H1 (cell line): Measurements from ENCODE around the gene PXK. TPM values are rescaled to one million over a fixed set of nuclear protein-coding genes. Genes with fewer than 3 reads are reported as not detected.

Experiments used
- CTCF ChIA-PET: fragments of 300-600 bp; sonication (Branson Sonifier 250); formaldehyde crosslinking; loops from one replicate; lab custom pipeline; 2021; ENCODE audit not compliant: partially characterized antibody; lab: Charles Lee
- POLR2A ChIA-PET: fragments of 300-600 bp; sonication (Branson Sonifier 250); formaldehyde crosslinking; loops from one replicate; lab custom pipeline; 2021; ENCODE audit warnings: inconsistent platforms; ENCODE audit not compliant: partially characterized antibody; lab: Charles Lee
- DNase-seq, 2 experiments: peaks; one replicate each; pipeline versions ENCODE4 v3.0.0 to v3.0.0-alpha.2; 2010 to 2022; ENCODE audit warnings: low spot score in 2 of 2, low read depth in 1 of 2, mixed read lengths in 1 of 2
- FAIRE-seq: peaks from 2 replicates; lab custom pipeline; 2011; peaks lifted over from hg19 to GRCh38; lab: Jason Lieb, UNC
- H2AFZ ChIP-seq: 2 replicates; pipeline ENCODE4 v1.8.1; 2012; ENCODE audit warnings: low read length, inconsistent platforms
- H2AK5ac ChIP-seq: 2 replicates; pipeline ENCODE4 v1.6.1; 2013; ENCODE audit warnings: low read depth, low read length
- H2BK120ac ChIP-seq: replicated peaks from 2 replicates; pipeline ENCODE3; 2013; ENCODE audit warnings: low read depth, low read length, inconsistent platforms
- H2BK12ac ChIP-seq: 2 replicates; pipeline ENCODE4 v1.6.1; 2013; ENCODE audit warnings: low read depth, low read length
- H2BK15ac ChIP-seq: 2 replicates; pipeline ENCODE4 v1.6.1; 2013; ENCODE audit warnings: low read length
- H2BK20ac ChIP-seq: 2 replicates; pipeline ENCODE4 v1.6.1; 2013; ENCODE audit warnings: low read length
- H2BK5ac ChIP-seq: 2 replicates; pipeline ENCODE4 v1.6.1; 2013; ENCODE audit warnings: low read depth, low read length
- H3K14ac ChIP-seq: 2 replicates; pipeline ENCODE4 v1.6.1; 2013; ENCODE audit warnings: inconsistent platforms; ENCODE audit not compliant: insufficient read length
- H3K18ac ChIP-seq: 2 replicates; pipeline ENCODE4 v1.6.1; 2013; ENCODE audit warnings: low read length; ENCODE audit errors: extremely low read depth
- H3K23ac ChIP-seq: 2 replicates; pipeline ENCODE4 v1.6.1; 2013; ENCODE audit warnings: inconsistent platforms; ENCODE audit not compliant: insufficient read length
- H3K23me2 ChIP-seq: 2 replicates; pipeline ENCODE4 v1.6.1; 2013; ENCODE audit warnings: low read depth, low read length
- H3K27ac ChIP-seq: 2 replicates; pipeline ENCODE4 v1.6.1; 2011; ENCODE audit warnings: low read depth, low read length, inconsistent platforms
- H3K27me3 ChIP-seq, 4 experiments: replicated peaks in 1 of 4; 1 replicate in 1 of 4; 2 replicates in 3 of 4; pipeline versions ENCODE4 v1.6.1 to v1.8.1; 2011 to 2013; ENCODE audit warnings: low read length in 3 of 4, mild to moderate bottlenecking in 3 of 4, inconsistent platforms in 2 of 4, mixed read lengths in 2 of 4, moderate library complexity in 1 of 4; ENCODE audit not compliant: control insufficient read depth in 3 of 4, insufficient read depth in 3 of 4; ENCODE audit errors: extremely low read depth in 1 of 4
- H3K36me3 ChIP-seq, 4 experiments: 2 replicates each; pipeline versions ENCODE4 v1.6.1 to v1.8.1; 2011 to 2013; ENCODE audit warnings: mild to moderate bottlenecking in 4 of 4, low read length in 3 of 4, moderate library complexity in 2 of 4, control low read depth in 1 of 4, inconsistent platforms in 1 of 4; ENCODE audit not compliant: insufficient read depth in 4 of 4, control insufficient read depth in 2 of 4
- H3K4ac ChIP-seq: replicated peaks from 2 replicates; pipeline ENCODE3; 2013; ENCODE audit warnings: low read length, low read depth, mixed read lengths, inconsistent platforms; ENCODE audit not compliant: insufficient read length
- H3K4me1 ChIP-seq, 4 experiments: replicated peaks in 1 of 4; 1 replicate in 1 of 4; 2 replicates in 3 of 4; pipeline versions ENCODE4 v1.6.1 to v1.8.1; 2011 to 2013; ENCODE audit warnings: low read length in 3 of 4, inconsistent platforms in 2 of 4, mixed read lengths in 1 of 4; ENCODE audit not compliant: insufficient read depth in 4 of 4, control insufficient read depth in 3 of 4
- H3K4me2 ChIP-seq, 2 experiments: 2 replicates each; pipeline versions ENCODE4 v1.6.1 to v1.8.1; 2011 to 2013; ENCODE audit warnings: low read depth in 2 of 2, low read length in 2 of 2, control low read depth in 1 of 2, inconsistent platforms in 1 of 2, mild to moderate bottlenecking in 1 of 2; ENCODE audit not compliant: insufficient read depth in 1 of 2
- H3K4me3 ChIP-seq, 4 experiments: fragments of 200-600, 300-600 bp in 1 of 4; sonication (generic), shearing (Covaris generic), sonication (Bioruptor Twin) in 1 of 4; 2 replicates each; pipeline versions ENCODE4 v1.5.1 to v1.8.1; 2011 to 2016; ENCODE audit warnings: low read length in 4 of 4, low read depth in 3 of 4, control low read depth in 2 of 4, inconsistent platforms in 2 of 4, mild to moderate bottlenecking in 2 of 4, mixed read lengths in 1 of 4, moderate library complexity in 1 of 4; ENCODE audit not compliant: insufficient read depth in 2 of 4; ENCODE audit errors: extremely low read depth in 1 of 4
- H3K56ac ChIP-seq: replicated peaks from 2 replicates; pipeline ENCODE3; 2013; ENCODE audit warnings: low read depth, mild to moderate bottlenecking, mixed read lengths, low read length, inconsistent platforms; ENCODE audit not compliant: insufficient read length
- H3K79me1 ChIP-seq: 2 replicates; pipeline ENCODE4 v1.6.1; 2013; ENCODE audit warnings: low read depth, low read length, control low read depth
- H3K79me2 ChIP-seq, 2 experiments: 2 replicates each; pipeline versions ENCODE4 v1.6.1 to v1.8.1; 2012 to 2013; ENCODE audit warnings: low read length in 2 of 2, mild to moderate bottlenecking in 2 of 2, inconsistent platforms in 1 of 2; ENCODE audit not compliant: insufficient read depth in 2 of 2, control insufficient read depth in 1 of 2
- H3K9ac ChIP-seq, 4 experiments: replicated peaks in 1 of 4; 1 replicate in 1 of 4; 2 replicates in 3 of 4; pipeline versions ENCODE4 v1.6.1 to v1.8.1; 2011 to 2013; ENCODE audit warnings: low read depth in 3 of 4, low read length in 3 of 4, control low read depth in 2 of 4, mild to moderate bottlenecking in 2 of 4, moderate library complexity in 2 of 4, inconsistent platforms in 1 of 4; ENCODE audit errors: extremely low read depth in 1 of 4
- H3K9me3 ChIP-seq, 2 experiments: 2 replicates each; pipeline versions ENCODE4 v1.6.1 to v1.8.1; 2012 to 2013; ENCODE audit warnings: mild to moderate bottlenecking in 2 of 2, moderate library complexity in 2 of 2, control low read depth in 1 of 2, inconsistent platforms in 1 of 2, low read depth in 1 of 2, low read length in 1 of 2, mixed read lengths in 1 of 2; ENCODE audit not compliant: insufficient read depth in 2 of 2
- H4K20me1 ChIP-seq, 2 experiments: replicated peaks in 1 of 2; 2 replicates each; pipeline versions ENCODE3 to v1.8.1; 2011 to 2013; ENCODE audit warnings: inconsistent platforms in 2 of 2, low read length in 2 of 2, mild to moderate bottlenecking in 1 of 2; ENCODE audit not compliant: insufficient read depth in 2 of 2, control insufficient read depth in 1 of 2
- H4K5ac ChIP-seq: 2 replicates; pipeline ENCODE4 v1.6.1; 2013; ENCODE audit warnings: low read length, low read depth, mixed read lengths, inconsistent platforms; ENCODE audit not compliant: insufficient read length
- H4K8ac ChIP-seq: 2 replicates; pipeline ENCODE4 v1.8.0; 2013; ENCODE audit warnings: mild to moderate bottlenecking, moderate library complexity, low read length, inconsistent platforms; ENCODE audit not compliant: insufficient read depth; ENCODE audit errors: extremely low read depth
- H4K91ac ChIP-seq: replicated peaks from 2 replicates; pipeline ENCODE3; 2013; ENCODE audit warnings: low read length, mixed read lengths, inconsistent platforms; ENCODE audit not compliant: insufficient read length
- CBX5 ChIP-seq: fragments of 300-800, 300-1000 bp; sonication (generic); IDR thresholded peaks from 2 replicates; pipeline ENCODE4 v1.7.1; 2016; ENCODE audit warnings: antibody characterized with exemption, low read length, low read depth
- CHD2 ChIP-seq: IDR thresholded peaks from 2 replicates; pipeline ENCODE4 v1.6.1; 2012; ENCODE audit warnings: low read length, improper control_type of control experiment
- GABPA ChIP-seq: IDR thresholded peaks from 2 replicates; pipeline ENCODE4 v1.6.1; 2011; ENCODE audit warnings: mild to moderate bottlenecking, low read length, moderate library complexity, borderline replicate concordance; ENCODE audit not compliant: insufficient read depth
- GTF2F1 ChIP-seq: IDR thresholded peaks from 2 replicates; pipeline ENCODE4 v1.6.1; 2012; ENCODE audit warnings: low read depth, low read length, improper control_type of control experiment, borderline replicate concordance
- HDAC6 ChIP-seq: IDR thresholded peaks from one replicate; pipeline ENCODE4 v1.7.1; 2012; ENCODE audit warnings: low read depth, mild to moderate bottlenecking, inconsistent platforms, low read length, moderate library complexity
- MAFK ChIP-seq: IDR thresholded peaks from 2 replicates; pipeline ENCODE4 v1.6.1; 2012; ENCODE audit warnings: low read depth, mild to moderate bottlenecking, improper control_type of control experiment, low read length
- POLR2AphosphoS5 ChIP-seq: IDR thresholded peaks from 2 replicates; pipeline ENCODE4 v1.6.1; 2011; ENCODE audit warnings: low read depth, low read length
- POU5F1 ChIP-seq: IDR thresholded peaks from 2 replicates; pipeline ENCODE4 v1.6.1; 2011; ENCODE audit warnings: low read depth, mild to moderate bottlenecking, low read length, moderate library complexity
- RAD21 ChIP-seq, 2 experiments: IDR thresholded peaks in 1 of 2; conservative IDR thresholded peaks in 1 of 2; 2 replicates each; pipeline ENCODE4 v1.6.1; 2011; ENCODE audit warnings: low read depth in 2 of 2, low read length in 2 of 2, improper control_type of control experiment in 1 of 2, inconsistent platforms in 1 of 2, mild to moderate bottlenecking in 1 of 2, moderate library complexity in 1 of 2
- SAP30 ChIP-seq: fragments of 300-600 bp; sonication (generic); IDR thresholded peaks from 2 replicates; pipeline ENCODE4 v1.7.1; 2012; ENCODE audit warnings: low read length, moderate library complexity, mild to moderate bottlenecking, inconsistent platforms; ENCODE audit not compliant: insufficient read depth, insufficient replicate concordance
- WGBS, 2 experiments: shearing (Covaris generic) in 1 of 2; methylation state at CpG; one replicate each; pipeline versions ENCODE4 v1.1.6 to v1.1.7; 2013 to 2015; ENCODE audit warnings: low lambda C conversion rate in 2 of 2, mixed read lengths in 2 of 2, inconsistent platforms in 1 of 2, low coverage in 1 of 2, missing lambda C conversion rate in 1 of 2; ENCODE audit not compliant: insufficient replicate concordance in 2 of 2, insufficient coverage in 1 of 2, insufficient read length in 1 of 2; ENCODE audit errors: extremely low coverage in 1 of 2, missing lambda C conversion rate in 1 of 2; 5-methylcytosine and 5-hydroxymethylcytosine counted together
- polyA plus RNA-seq, 7 experiments: library from polyadenylated mRNA; depleted of rRNA in 3 of 7; stranded (reverse) in 5 of 7; unstranded in 2 of 7; fragments of >200 nt in 5 of 7; fragments of 200-250 nt in 2 of 7; gene quantifications; 1 replicate in 5 of 7; 2 replicates in 1 of 7; 4 replicates in 1 of 7; pipeline versions ENCODE4 v1.2.1 to v1.2.3, GENCODE V29; 2011 to 2013; ENCODE audit warnings: missing spikeins in 2 of 7, mixed read lengths in 2 of 7
- total RNA-seq: library from RNA; stranded (reverse); fragmentation: NEBNext Ultra II Directional; extraction: Animal tissue kit (Norgen Biotek cat#: 25700); gene quantifications from 2 replicates; pipeline ENCODE4 v1.2.1, GENCODE V29; 2021
- TF ChIP-seq, protein P1 (sequence below): IDR thresholded peaks from 2 replicates; pipeline ENCODE4 v1.6.1; 2012; ENCODE audit warnings: inconsistent platforms
- TF ChIP-seq, protein P2 (sequence below): IDR thresholded peaks from 2 replicates; pipeline ENCODE4 v1.6.1; 2011; ENCODE audit warnings: low read depth, mild to moderate bottlenecking, low read length; ENCODE audit not compliant: insufficient read depth

PXK gene
- total and polyA plus RNA-seq, 2 of the 8 experiments (the other 6 are each of a cell fraction or from before 2014, with no cell fraction given): 3.5 to 7.1 TPM

DNA sequence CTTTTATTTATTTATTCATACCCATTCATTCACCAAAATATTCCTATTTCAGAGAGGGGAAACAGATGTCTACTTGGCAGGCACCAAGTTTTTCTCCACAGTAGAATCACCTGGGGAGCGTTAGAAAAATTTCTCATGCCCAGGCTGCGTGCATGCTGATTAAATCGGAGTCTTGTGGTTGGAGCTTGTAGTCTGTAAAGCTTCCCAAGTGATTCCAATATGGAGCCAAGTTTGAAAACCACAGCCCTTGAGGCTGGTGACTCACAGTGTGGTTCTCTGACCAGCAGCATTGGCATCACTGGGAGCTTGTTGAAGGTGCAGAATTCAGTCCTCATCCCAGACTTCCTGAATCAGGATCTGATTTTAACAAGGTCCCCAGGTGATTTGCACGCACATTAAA, 51.2 kb downstream of the PXK start:
- Histone ChIP-seq H4K20me1 (no peaks in the 10 kb centered on the region), H3K4me1 (no peaks in the 10 kb centered on the region), H2AFZ (no peak overlapping the region), H3K79me2 (no peaks in the 10 kb centered on the region), H3K4ac (no peak overlapping the region), H2BK20ac (no peak overlapping the region), H3K79me1 (no peaks in the 10 kb centered on the region), H3K9me3 (no peaks in the 10 kb centered on the region), H2BK5ac (no peak overlapping the region), H4K8ac (no peak overlapping the region), H2BK120ac (no peak overlapping the region), H3K23ac (no peak overlapping the region), H3K27me3 (no peaks in the 10 kb centered on the region), H3K14ac (no peak overlapping the region), H2AK5ac (no peak overlapping the region), H3K27ac (no peak overlapping the region), H3K36me3 (no peaks in the 10 kb centered on the region), H3K18ac (no peak overlapping the region), H4K5ac (no peak overlapping the region), H3K4me3 (no peak overlapping the region), H3K4me2 (no peak overlapping the region), H3K23me2 (no peaks in the 10 kb centered on the region), H2BK12ac (no peak overlapping the region), H2BK15ac (no peak overlapping the region), H4K91ac (no peak overlapping the region), H3K9ac (no peak overlapping the region), H3K56ac (no peak overlapping the region)
- DNase-seq (no peak), FAIRE-seq (no peak)
- WGBS, 2 experiments: 94% methylated on average over 4 of the region's 4 CpGs; no CpG with 5 or more reads in 1 of the 2 experiments
- POLR2A ChIA-PET: interaction anchor here (0.8 kb wide), 1 partner anchor 10 kb away, joined by 3 read pairs; no protein-coding TSS in a partner anchor
- CTCF ChIA-PET: interaction anchor here (0.9 to 3.0 kb wide), 3 partner anchors 12 to 250 kb away, joined by 3 to 8 read pairs (median 3); no protein-coding TSS in a partner anchor
- TF ChIP-seq MAFK: no peak
- TF ChIP-seq, protein P1, sequence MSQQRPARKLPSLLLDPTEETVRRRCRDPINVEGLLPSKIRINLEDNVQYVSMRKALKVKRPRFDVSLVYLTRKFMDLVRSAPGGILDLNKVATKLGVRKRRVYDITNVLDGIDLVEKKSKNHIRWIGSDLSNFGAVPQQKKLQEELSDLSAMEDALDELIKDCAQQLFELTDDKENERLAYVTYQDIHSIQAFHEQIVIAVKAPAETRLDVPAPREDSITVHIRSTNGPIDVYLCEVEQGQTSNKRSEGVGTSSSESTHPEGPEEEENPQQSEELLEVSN: no peak
- no peak for TF ChIP-seq SAP30
- no peak for TF ChIP-seq GTF2F1
- TF ChIP-seq POU5F1: no peak
- no peak for TF ChIP-seq POLR2AphosphoS5
- TF ChIP-seq CHD2: no peak
- no peak for TF ChIP-seq GABPA
- no peak for TF ChIP-seq HDAC6
- TF ChIP-seq, protein P2, sequence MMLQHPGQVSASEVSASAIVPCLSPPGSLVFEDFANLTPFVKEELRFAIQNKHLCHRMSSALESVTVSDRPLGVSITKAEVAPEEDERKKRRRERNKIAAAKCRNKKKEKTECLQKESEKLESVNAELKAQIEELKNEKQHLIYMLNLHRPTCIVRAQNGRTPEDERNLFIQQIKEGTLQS: no peak
- TF ChIP-seq RAD21 (IDR thresholded peaks at IDR 0.05 in 1 of 2, conservative IDR thresholded peaks at IDR 0.05 in 1 of 2; ENCODE audit: low read depth in 2 of 2, low read length in 2 of 2): no peak
- TF ChIP-seq CBX5: no peak
